Osteoblast (primary cell): ENCODE measurements around the gene ATRN. TPM values are rescaled to one million over a fixed set of nuclear protein-coding genes. Genes with fewer than 3 reads are reported as not detected.

ENCODE experiments used
- DNase-seq: peaks from one replicate; pipeline ENCODE4 v3.0.0; 2011; ENCODE audit warnings: low spot score, mixed read lengths; ENCODE audit not compliant: insufficient read length; ENCODE audit errors: missing footprints
- H2AFZ ChIP-seq: 2 replicates; pipeline ENCODE4 v1.6.0; 2011; ENCODE audit warnings: mild to moderate bottlenecking, low read length
- H3K27ac ChIP-seq: 2 replicates; pipeline ENCODE4 v1.5.1; 2011; ENCODE audit warnings: mild to moderate bottlenecking, low read depth, low read length, moderate library complexity
- H3K27me3 ChIP-seq: 2 replicates; pipeline ENCODE4 v1.6.0; 2012; ENCODE audit warnings: mild to moderate bottlenecking, control low read depth, inconsistent platforms, low read length, moderate library complexity; ENCODE audit not compliant: insufficient read depth
- H3K36me3 ChIP-seq: 2 replicates; pipeline ENCODE4 v1.5.1; 2011; ENCODE audit warnings: mild to moderate bottlenecking, low read length, control low read depth, moderate library complexity; ENCODE audit not compliant: insufficient read depth
- H3K4me1 ChIP-seq: 2 replicates; pipeline ENCODE4 v1.5.1; 2011; ENCODE audit warnings: mild to moderate bottlenecking, low read length, control low read depth, moderate library complexity; ENCODE audit not compliant: insufficient read depth
- H3K4me2 ChIP-seq: 2 replicates; pipeline ENCODE4 v1.6.0; 2011; ENCODE audit warnings: mild to moderate bottlenecking, low read length; ENCODE audit not compliant: insufficient read depth
- H3K4me3 ChIP-seq: fragments of 200-600 bp; sonication (generic); 3 replicates; pipeline ENCODE4 v1.5.1; 2012; ENCODE audit warnings: mild to moderate bottlenecking, low read length, inconsistent platforms; ENCODE audit not compliant: insufficient read depth
- H3K79me2 ChIP-seq: 2 replicates; pipeline ENCODE4 v1.6.0; 2012; ENCODE audit warnings: mild to moderate bottlenecking, low read length, control low read depth, inconsistent platforms; ENCODE audit not compliant: insufficient read depth
- H3K9me3 ChIP-seq: 2 replicates; pipeline ENCODE4 v1.5.1; 2011; ENCODE audit warnings: low read depth, low read length, control low read depth
- H4K20me1 ChIP-seq: 2 replicates; pipeline ENCODE4 v1.6.0; 2012; ENCODE audit warnings: mild to moderate bottlenecking, low read length, control low read depth; ENCODE audit not compliant: insufficient read depth
- CTCF ChIP-seq: IDR thresholded peaks from 2 replicates; pipeline ENCODE4 v1.5.1; 2011; ENCODE audit warnings: mild to moderate bottlenecking, low read depth, low read length, moderate library complexity; ENCODE audit errors: extremely low read depth
- total RNA-seq: library from RNA; depleted of rRNA; stranded (reverse); fragments of >200 nt; gene quantifications from 2 replicates; pipeline ENCODE4 v1.2.3, GENCODE V29; 2012

ATRN gene
- total RNA-seq, 1 donor = 48.1 TPM

GRCh38 chr20:3494218-3494617 lies 23.4 kb downstream of the ATRN start:
- DNase-seq = no peak
- no peak for TF ChIP-seq CTCF
- no peaks in the 10 kb centered on the region for H3K4me1 ChIP-seq
- H3K36me3 ChIP-seq = no peaks in the 10 kb centered on the region
- no peaks in the 10 kb centered on the region for H3K27me3 ChIP-seq
- H3K27ac ChIP-seq = no peak overlapping the region
- no peak overlapping the region for H3K4me3 ChIP-seq
- H3K9me3 ChIP-seq = no peaks in the 10 kb centered on the region
- no peak overlapping the region for H2AFZ ChIP-seq
- no peak overlapping the region for H3K4me2 ChIP-seq
- peaks cover 14% of the 10 kb centered on the region for H4K20me1 ChIP-seq
- peaks cover 44% of the 10 kb centered on the region for H3K79me2 ChIP-seq

GRCh38 chr20:3502878-3503277 lies 32.1 kb downstream of the ATRN start:
- TF ChIP-seq CTCF = no peak
- no peak for DNase-seq
- no peaks in the 10 kb centered on the region for H3K36me3 ChIP-seq
- H4K20me1 ChIP-seq = peaks cover 18% of the 10 kb centered on the region
- H3K4me1 ChIP-seq = no peaks in the 10 kb centered on the region
- H3K27me3 ChIP-seq = no peaks in the 10 kb centered on the region
- H3K4me2 ChIP-seq = no peak overlapping the region
- H2AFZ ChIP-seq = no peak overlapping the region
- H3K9me3 ChIP-seq = no peaks in the 10 kb centered on the region
- H3K27ac ChIP-seq = no peak overlapping the region
- no peak overlapping the region for H3K4me3 ChIP-seq
- H3K79me2 ChIP-seq = peaks cover 3% of the 10 kb centered on the region

- DNase-seq = no peak
- no peak overlapping the region for H3K27ac ChIP-seq
- no peaks in the 10 kb centered on the region for H3K27me3 ChIP-seq
- no peak for TF ChIP-seq CTCF
- H3K4me3 ChIP-seq = no peak overlapping the region
- no peaks in the 10 kb centered on the region for H3K36me3 ChIP-seq
- peaks cover 3% of the 10 kb centered on the region for H3K79me2 ChIP-seq
- H2AFZ ChIP-seq = no peak overlapping the region
- H4K20me1 ChIP-seq = peaks cover 18% of the 10 kb centered on the region
- no peak overlapping the region for H3K4me2 ChIP-seq
- H3K4me1 ChIP-seq = no peaks in the 10 kb centered on the region
- H3K9me3 ChIP-seq = no peaks in the 10 kb centered on the region
These were observed 34.3 kb downstream of the ATRN start for GRCh38 chr20:3505148-3505547.

GRCh38 chr20:3509064-3509463 lies 38.2 kb downstream of the ATRN start:
- no peaks in the 10 kb centered on the region for H3K4me1 ChIP-seq
- no peaks in the 10 kb centered on the region for H3K9me3 ChIP-seq
- no peak overlapping the region for H3K4me3 ChIP-seq
- H4K20me1 ChIP-seq = peaks cover 6% of the 10 kb centered on the region
- no peak overlapping the region for H2AFZ ChIP-seq
- no peak overlapping the region for H3K27ac ChIP-seq
- no peaks in the 10 kb centered on the region for H3K36me3 ChIP-seq
- DNase-seq = no peak
- no peak for TF ChIP-seq CTCF
- peaks cover 3% of the 10 kb centered on the region for H3K79me2 ChIP-seq
- H3K27me3 ChIP-seq = no peaks in the 10 kb centered on the region
- H3K4me2 ChIP-seq = no peak overlapping the region
